D721Med (cell line): ENCODE data around the gene RASA2.

Experiments used
- DNase-seq: peaks from one replicate; pipeline ENCODE4 v3.0.0; 2011; ENCODE audit warnings: low spot score; ENCODE audit not compliant: insufficient read length
- FAIRE-seq: peaks from 2 replicates; lab custom pipeline; 2011; peaks lifted over from hg19 to GRCh38; lab: Jason Lieb, UNC
- TF ChIP-seq, protein P1 (sequence below): IDR thresholded peaks from 2 replicates; pipeline ENCODE4 v1.5.1; 2012; ENCODE audit warnings: mild to moderate bottlenecking, control low read depth; ENCODE audit not compliant: insufficient read depth; ENCODE audit errors: missing control alignments

Gene RASA2

DNA sequence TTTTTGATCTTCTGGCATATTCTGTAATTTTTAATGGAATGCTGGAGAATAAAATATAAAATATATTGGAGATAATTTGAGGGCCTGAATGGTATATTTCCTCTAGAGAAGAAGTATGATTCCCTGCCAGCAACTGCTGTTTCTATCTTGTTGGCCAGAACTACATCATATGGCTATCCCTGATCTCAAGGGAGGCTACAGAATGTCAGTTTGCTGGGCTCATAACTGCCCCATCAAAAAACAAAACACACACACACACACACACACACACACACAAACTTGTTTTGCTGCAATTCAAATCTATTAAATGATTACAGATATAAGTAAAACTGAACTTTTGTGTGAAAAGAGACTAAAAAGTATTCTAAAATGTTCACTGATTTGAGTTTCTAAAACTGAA is 51.0 kb downstream of the RASA2 start:
- TF ChIP-seq, protein P1, sequence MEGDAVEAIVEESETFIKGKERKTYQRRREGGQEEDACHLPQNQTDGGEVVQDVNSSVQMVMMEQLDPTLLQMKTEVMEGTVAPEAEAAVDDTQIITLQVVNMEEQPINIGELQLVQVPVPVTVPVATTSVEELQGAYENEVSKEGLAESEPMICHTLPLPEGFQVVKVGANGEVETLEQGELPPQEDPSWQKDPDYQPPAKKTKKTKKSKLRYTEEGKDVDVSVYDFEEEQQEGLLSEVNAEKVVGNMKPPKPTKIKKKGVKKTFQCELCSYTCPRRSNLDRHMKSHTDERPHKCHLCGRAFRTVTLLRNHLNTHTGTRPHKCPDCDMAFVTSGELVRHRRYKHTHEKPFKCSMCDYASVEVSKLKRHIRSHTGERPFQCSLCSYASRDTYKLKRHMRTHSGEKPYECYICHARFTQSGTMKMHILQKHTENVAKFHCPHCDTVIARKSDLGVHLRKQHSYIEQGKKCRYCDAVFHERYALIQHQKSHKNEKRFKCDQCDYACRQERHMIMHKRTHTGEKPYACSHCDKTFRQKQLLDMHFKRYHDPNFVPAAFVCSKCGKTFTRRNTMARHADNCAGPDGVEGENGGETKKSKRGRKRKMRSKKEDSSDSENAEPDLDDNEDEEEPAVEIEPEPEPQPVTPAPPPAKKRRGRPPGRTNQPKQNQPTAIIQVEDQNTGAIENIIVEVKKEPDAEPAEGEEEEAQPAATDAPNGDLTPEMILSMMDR: no peak
- DNase-seq (no peak), FAIRE-seq (no peak)

DNA sequence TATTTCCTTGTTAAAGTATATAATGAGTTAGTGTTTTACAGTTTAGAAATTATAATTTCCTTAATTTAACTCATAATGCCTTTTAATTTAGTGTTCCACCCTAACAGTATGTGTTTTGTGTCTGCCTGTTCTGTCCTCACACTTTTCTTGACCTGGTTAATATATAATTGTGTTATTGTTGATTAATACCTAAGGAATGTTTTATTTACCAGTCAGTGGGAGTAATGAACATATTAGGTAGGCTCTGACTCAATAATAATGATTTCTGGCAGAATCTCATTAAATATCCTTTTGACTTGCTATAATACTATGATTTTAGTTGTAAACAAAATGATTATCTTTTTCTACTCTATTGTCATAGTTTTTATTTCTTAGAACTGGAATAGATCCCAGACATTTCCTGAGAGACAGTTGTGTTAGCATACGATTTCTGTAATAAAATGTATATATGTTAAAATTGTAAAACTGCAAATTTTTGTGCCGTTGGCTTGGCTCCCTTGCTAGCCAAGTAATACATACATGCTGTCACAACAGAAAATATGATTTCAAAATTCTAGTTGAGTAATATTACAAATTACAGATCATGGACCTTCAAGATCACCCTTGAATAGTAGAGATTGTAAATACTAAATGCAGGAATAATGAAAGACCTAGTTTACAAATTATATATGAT is 51.9 kb downstream of the RASA2 start:
- FAIRE-seq (no peak), DNase-seq (no peak)
- TF ChIP-seq, protein P1: no peak

DNA sequence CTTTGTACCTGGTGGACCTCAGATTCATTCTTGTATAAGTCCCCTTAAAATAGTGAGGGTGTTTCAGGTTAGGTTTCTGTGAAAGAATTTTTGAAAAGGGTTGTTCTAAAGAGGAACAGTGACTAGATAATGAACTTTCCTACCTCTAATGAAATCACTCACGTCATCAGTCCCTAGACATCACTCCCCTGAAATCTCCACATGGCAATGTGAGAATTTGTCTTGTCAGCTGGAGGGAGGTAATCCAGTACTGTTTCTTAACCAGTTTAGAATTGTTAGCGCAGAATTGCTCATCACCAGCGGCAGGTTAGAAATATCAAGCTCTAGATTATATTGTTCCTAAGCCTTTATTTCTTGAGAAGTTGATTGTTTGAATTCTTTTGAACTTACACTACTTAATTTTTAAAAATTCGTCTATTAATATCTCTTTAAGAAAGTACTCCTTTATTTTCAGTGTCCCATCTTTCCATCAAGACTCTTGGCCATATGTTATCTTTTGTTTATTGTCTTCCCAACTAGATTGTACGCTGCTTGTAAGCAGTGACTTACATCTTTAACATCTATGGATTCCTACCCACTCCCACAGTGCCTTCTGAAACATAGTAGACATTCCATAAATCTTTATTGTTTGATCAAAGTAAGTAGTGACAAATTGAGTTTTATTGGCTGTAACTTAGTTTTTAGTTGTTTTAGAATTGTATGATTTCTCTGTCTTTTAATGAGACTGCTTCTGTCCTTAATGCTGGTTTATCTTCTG is 52.8 kb downstream of the RASA2 start:
- no peak for FAIRE-seq

DNA sequence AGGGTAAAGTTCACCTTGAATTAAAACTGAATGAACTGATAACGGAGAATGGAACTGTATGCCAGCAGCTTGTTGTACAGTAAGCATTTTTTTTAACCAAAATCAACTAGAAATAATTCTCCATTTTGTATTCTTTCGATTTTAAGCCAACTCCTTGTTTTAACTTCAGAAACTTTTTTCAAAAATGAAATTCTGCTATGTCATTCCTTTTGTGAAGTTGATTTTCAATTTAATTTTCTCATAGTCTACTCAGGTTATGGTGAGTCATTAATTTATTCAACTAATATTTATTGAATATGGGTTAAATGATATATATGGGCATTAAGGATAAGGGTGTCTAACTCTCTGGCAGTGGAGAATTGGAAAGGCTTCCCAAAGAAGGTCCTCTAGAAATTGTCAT is 53.7 kb downstream of the RASA2 start:
- DNase-seq (no peak), FAIRE-seq (no peak)
- TF ChIP-seq, protein P1: no peak

More for the DNA sequence above, 52.8 kb downstream of the RASA2 start:
- TF ChIP-seq, protein P1: no peak
- DNase-seq: no peak

DNA sequence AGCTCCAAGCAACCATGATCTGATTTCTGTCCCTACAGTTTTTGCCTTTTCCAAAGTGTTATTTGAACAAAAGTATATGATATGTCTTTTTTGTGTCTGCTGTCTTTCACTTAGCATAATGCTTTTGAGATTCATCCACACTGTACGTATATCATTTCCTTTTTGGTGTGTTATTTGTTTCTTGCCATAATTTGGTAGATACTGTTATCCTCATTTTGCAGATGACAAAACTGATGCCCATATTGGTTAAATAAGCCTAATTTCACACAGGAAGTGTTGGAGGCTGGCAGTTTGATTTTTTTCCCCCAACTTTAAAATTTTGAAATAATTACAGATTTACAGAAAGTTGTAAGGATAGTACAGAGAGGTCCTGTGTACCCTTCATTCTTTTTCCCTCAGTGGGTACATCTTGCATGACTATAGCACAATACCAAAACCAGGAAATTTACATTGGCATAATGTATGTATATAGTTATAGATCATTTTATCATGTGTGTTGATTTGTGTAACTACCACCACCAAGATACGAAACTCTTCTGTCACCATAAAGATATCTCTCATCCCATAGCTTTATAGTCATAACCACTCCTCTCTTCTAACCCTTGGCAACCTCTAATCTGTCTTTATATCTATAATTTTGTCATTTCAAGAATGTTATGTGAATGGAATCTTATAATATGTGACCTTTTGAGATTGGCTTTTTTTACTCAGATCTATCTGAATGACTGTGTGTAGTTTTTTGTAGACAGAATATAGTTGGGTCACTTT is 55.6 kb downstream of the RASA2 start:
- peak; percentile 61 for FAIRE-seq
- no peak for DNase-seq
- TF ChIP-seq, protein P1: no peak

DNA sequence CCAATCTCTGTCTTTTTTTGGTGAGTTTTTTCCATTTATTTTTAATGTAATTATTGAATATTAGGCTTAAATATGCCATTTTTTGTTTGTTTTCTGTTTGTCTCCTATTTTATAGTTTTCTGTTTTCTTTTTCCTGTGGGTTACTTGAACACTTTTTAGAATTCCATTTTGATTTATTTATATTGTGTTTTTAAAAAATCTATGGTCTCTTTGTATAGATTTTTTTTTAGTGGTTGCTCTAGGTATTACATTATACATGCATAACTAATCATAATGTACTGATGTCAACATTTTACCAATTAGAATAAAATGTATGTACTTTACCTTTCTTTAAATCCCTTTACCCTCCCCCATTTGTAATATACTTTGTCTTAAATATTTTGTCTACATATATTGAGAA is 56.2 kb downstream of the RASA2 start:
- FAIRE-seq: no peak
- TF ChIP-seq, protein P1: no peak
- DNase-seq: no peak
